ENCODE measurements around the gene HELB. TPM values are rescaled to one million over a fixed set of nuclear protein-coding genes. Genes with fewer than 3 reads are reported as not detected.
"Not testable (repeated sequence)": the region's sequence is repeated elsewhere in the genome, so short reads cannot be mapped to it uniquely, and the experiment has no call there.

Gene HELB
- total RNA-seq, 4 donors from 2014 or later: 4.0 to 11.1 (median 6.0) TPM

DNA sequence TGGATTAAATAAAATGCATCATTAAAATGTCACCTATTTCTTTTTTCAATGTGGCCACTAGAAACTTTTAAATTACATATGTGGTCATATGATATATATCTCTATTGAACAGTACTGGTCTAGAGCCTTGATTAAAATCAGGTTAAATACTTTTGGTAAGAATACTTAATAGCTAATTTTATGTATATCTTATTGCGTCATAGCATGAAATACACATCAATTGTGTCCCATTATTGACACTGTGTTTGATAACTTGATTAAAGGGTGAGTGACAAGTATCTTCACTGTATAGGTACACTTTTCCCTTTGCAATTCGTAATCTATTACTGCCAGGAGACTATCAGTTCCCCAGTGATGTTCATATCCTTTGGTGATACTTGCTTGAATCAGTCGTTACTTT is 4.4 kb upstream of the HELB start:
- TF ChIP-seq POLR2A (IDR thresholded peaks at IDR 0.05) (no peak), EP300 (IDR thresholded peaks at IDR 0.05) (no peak)
- TF ChIP-seq, protein P1, sequence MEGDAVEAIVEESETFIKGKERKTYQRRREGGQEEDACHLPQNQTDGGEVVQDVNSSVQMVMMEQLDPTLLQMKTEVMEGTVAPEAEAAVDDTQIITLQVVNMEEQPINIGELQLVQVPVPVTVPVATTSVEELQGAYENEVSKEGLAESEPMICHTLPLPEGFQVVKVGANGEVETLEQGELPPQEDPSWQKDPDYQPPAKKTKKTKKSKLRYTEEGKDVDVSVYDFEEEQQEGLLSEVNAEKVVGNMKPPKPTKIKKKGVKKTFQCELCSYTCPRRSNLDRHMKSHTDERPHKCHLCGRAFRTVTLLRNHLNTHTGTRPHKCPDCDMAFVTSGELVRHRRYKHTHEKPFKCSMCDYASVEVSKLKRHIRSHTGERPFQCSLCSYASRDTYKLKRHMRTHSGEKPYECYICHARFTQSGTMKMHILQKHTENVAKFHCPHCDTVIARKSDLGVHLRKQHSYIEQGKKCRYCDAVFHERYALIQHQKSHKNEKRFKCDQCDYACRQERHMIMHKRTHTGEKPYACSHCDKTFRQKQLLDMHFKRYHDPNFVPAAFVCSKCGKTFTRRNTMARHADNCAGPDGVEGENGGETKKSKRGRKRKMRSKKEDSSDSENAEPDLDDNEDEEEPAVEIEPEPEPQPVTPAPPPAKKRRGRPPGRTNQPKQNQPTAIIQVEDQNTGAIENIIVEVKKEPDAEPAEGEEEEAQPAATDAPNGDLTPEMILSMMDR (IDR thresholded peaks at IDR 0.05): no peak
- H3K27me3 ChIP-seq: no peaks in the 10 kb centered on the region
- WGBS, 2 donors: 89 to 91% methylated on average over 3 of the region's 3 CpGs

GRCh38 chr12:66302827-66303169 is 505 bp downstream of the HELB start:
- H3K36me3 ChIP-seq: no peaks in the 10 kb centered on the region
- no peaks in the 10 kb centered on the region for H3K9me3 ChIP-seq
- H3K27me3 ChIP-seq: no peaks in the 10 kb centered on the region
- 11% methylated on average over 6 of the region's 6 CpGs for WGBS, 2 donors
- TF ChIP-seq EP300 (IDR thresholded peaks at IDR 0.05) (no peak), POLR2A (IDR thresholded peaks at IDR 0.05) (no peak)
- TF ChIP-seq, protein P1 (IDR thresholded peaks at IDR 0.05): no peak
- H3K4me3 ChIP-seq: peak overlapping the region; percentile 66 to 78 (median 73)
- DNase-seq (ENCODE audit: low spot score in 2 of 2): no peak
- H3K27ac ChIP-seq: peak overlapping the region; percentile 66 to 90 (median 85)
- H3K4me1 ChIP-seq: peaks cover 0 to 37% (median 10%) of the 10 kb centered on the region in 4 donors

More for the DNA sequence above, 4.4 kb upstream of the HELB start:
- Histone ChIP-seq H3K4me1 (peaks cover 0 to 11% (median 0%) of the 10 kb centered on the region in 4 donors), H3K9me3 (no peaks in the 10 kb centered on the region), H3K4me3 (no peak overlapping the region), H3K36me3 (no peaks in the 10 kb centered on the region), H3K27ac (no peak overlapping the region)
- DNase-seq (ENCODE audit: low spot score in 2 of 2): no peak

DNA sequence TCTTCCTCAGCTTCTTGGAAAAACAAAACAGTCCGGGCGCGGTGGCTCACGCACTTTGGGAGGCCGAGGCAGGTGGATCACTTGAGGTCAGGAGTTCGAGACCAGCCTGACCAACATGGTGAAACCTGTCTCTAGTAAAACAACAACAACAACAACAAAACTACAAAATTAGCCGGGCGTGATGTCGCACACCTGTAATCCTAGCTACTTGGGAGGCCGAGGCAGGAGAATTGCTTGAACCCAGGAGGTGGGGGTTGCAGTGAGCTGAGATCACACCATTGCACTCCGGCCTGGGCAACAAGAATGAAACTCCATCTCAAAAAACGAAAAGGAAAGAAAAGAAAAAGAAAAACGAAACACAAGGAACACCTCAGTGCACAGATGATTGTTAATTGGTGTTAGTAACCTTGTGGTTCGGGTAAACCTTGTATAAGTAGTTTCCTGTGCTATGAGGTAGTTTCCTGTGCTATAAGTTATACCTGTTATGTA is 1.1 kb downstream of the HELB start:
- 69 to 75% methylated on average over 14 of the region's 14 CpGs for WGBS, 2 donors
- not testable (repeated sequence) for H3K27me3 ChIP-seq; DNase-seq (ENCODE audit: low spot score in 2 of 2); H3K36me3 ChIP-seq; H3K9me3 ChIP-seq
- Histone ChIP-seq H3K27ac (peak overlapping the region in 3 of 4 donors; percentile 21 to 90 (median 81)), H3K4me1 (peaks cover 0 to 37% (median 10%) of the 10 kb centered on the region in 4 donors), H3K4me3 (peak overlapping the region in 3 of 4 donors; percentile 70 to 78 (median 76))

DNA sequence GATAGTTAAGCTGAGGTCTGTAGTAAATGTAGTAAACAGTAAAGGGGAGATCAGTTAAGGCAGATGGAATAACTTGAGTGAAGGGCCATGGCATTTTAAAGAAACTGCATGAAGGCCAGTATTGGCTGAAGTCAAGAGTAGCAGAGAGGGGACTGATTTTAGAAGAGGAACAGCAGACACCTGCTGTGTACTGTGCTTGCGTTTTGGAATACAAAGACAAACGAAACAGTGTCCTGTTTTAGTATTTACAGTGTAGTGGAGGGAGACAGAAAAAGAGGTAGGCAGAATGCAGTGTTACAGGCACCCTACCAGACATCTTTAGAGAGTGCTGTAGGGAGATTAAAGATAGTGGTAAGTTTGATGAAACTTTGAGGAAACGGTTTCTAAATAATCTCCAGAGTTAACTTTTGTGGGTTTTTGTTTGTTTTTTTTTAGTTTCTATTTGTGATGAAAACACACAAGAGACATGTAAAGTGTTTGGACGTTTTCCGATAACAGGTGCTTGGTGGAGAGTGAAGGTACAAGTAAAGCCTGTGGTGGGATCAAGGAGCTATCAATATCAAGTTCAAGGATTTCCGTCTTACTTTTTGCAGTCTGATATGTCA is 2.1 kb downstream of the HELB start:
- H3K9me3 ChIP-seq: no peaks in the 10 kb centered on the region
- no peak for TF ChIP-seq POLR2A (IDR thresholded peaks at IDR 0.05)
- TF ChIP-seq, protein P1 (IDR thresholded peaks at IDR 0.05): no peak
- no peak for TF ChIP-seq EP300 (IDR thresholded peaks at IDR 0.05)
- peaks cover 0 to under 1% (median 0%) of the 10 kb centered on the region in 3 donors for H3K36me3 ChIP-seq
- H3K27me3 ChIP-seq: no peaks in the 10 kb centered on the region
- no peak for DNase-seq (ENCODE audit: low spot score in 2 of 2)
- H3K4me3 ChIP-seq: peak overlapping the region in 1 of 4 donors; percentile 70
- peaks cover 0 to 37% (median 10%) of the 10 kb centered on the region in 4 donors for H3K4me1 ChIP-seq
- WGBS, 2 donors: 61 to 67% methylated on average over 6 of the region's 6 CpGs
- H3K27ac ChIP-seq: peak overlapping the region in 1 of 4 donors; percentile 22

- TF ChIP-seq POLR2A (IDR thresholded peaks at IDR 0.05): no peak
- no peak for TF ChIP-seq EP300 (IDR thresholded peaks at IDR 0.05)
- DNase-seq (ENCODE audit: low spot score in 2 of 2): no peak
- H3K9me3 ChIP-seq: no peaks in the 10 kb centered on the region
- H3K4me1 ChIP-seq: peaks cover 0 to 9% (median 3%) of the 10 kb centered on the region in 4 donors
- H3K27me3 ChIP-seq: no peaks in the 10 kb centered on the region
- 94 to 100% methylated on average over 1 of the region's 1 CpG for WGBS, 2 donors
- H3K27ac ChIP-seq: no peak overlapping the region
- peaks cover 0 to 25% (median 0%) of the 10 kb centered on the region in 3 donors for H3K36me3 ChIP-seq
- no peak overlapping the region for H3K4me3 ChIP-seq
Measured at GRCh38 chr12:66309606-66310005, 7.3 kb downstream of the HELB start.

- Histone ChIP-seq H3K27me3 (no peaks in the 10 kb centered on the region), H3K4me1 (no peaks in the 10 kb centered on the region), H3K4me3 (no peak overlapping the region), H3K9me3 (no peaks in the 10 kb centered on the region), H3K36me3 (peaks cover 0 to 36% (median 0%) of the 10 kb centered on the region in 3 donors), H3K27ac (no peak overlapping the region)
- DNase-seq (ENCODE audit: low spot score in 2 of 2): no peak
- TF ChIP-seq EP300 (IDR thresholded peaks at IDR 0.05) (no peak), POLR2A (IDR thresholded peaks at IDR 0.05) (no peak)
- TF ChIP-seq, protein P1 (IDR thresholded peaks at IDR 0.05): no peak
- WGBS, 2 donors: 71 to 72% methylated on average over 1 of the region's 1 CpG
Measured at GRCh38 chr12:66312189-66312588, 9.9 kb downstream of the HELB start.
